ENCODE data around the gene VPS13D.
A peak's percentile ranks its signal among the peaks of the same experiment; 100 is the strongest.

The VPS13D gene

DNA sequence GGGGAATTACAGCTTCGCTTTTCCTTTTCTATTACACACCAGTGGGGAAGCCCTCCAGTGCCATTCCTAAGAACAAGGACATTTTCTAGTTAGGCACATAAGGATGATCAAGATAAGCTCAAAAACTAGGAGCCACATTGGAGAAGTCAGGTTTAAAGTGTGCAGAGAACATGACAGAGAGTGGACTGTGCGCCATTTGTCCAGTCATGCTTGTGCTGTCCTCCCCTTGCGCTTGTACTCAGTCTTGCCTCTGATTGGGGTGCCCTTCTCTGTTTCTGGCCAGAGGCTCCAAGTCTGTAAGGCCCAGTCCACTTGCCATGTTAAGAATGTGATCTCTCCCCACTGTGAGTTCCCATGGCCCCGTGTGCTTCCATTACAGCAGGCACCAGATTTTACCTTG is 198.5 kb downstream of the VPS13D start:
- DNase-seq (ENCODE audit: low spot score), result no peak

DNA sequence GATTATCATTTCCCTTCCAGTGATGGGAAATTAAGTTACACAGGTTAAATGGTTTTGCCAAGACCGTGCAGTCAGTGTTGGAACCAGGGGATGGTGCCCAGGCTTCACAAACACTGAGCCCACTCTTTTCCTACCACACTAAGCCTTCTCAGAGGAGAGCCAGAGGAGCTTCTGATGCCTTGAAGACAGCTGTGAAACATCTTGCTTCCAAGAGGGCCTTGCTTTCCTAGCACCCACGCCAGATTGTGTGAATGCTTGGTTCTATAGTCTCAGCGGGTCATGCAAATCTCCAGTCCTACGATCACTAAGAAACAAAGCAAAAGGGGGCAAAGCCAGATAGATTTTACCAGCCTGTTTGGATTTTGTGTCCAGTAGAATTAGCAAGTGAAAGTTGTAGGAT is 200.7 kb downstream of the VPS13D start:
- no peak for DNase-seq (ENCODE audit: low spot score)

- no peak for DNase-seq (ENCODE audit: low spot score)
These were observed 203.1 kb downstream of the VPS13D start for GRCh38 chr1:12432897-12433296.

GRCh38 chr1:12433323-12434053 is 203.7 kb downstream of the VPS13D start:
- no peak for DNase-seq (ENCODE audit: low spot score)

GRCh38 chr1:12434174-12434573 is 204.3 kb downstream of the VPS13D start:
- DNase-seq (ENCODE audit: low spot score), result no peak

GRCh38 chr1:12434686-12435085 is 204.9 kb downstream of the VPS13D start:
- DNase-seq (ENCODE audit: low spot score), result no peak

GRCh38 chr1:12435639-12436344 is 206.0 kb downstream of the VPS13D start:
- DNase-seq (ENCODE audit: low spot score), result no peak

- no peak for DNase-seq (ENCODE audit: low spot score)
These were observed 206.5 kb downstream of the VPS13D start for GRCh38 chr1:12436345-12436658.

- no peak for DNase-seq (ENCODE audit: low spot score)
These were observed 207.2 kb downstream of the VPS13D start for GRCh38 chr1:12436817-12437599.

DNA sequence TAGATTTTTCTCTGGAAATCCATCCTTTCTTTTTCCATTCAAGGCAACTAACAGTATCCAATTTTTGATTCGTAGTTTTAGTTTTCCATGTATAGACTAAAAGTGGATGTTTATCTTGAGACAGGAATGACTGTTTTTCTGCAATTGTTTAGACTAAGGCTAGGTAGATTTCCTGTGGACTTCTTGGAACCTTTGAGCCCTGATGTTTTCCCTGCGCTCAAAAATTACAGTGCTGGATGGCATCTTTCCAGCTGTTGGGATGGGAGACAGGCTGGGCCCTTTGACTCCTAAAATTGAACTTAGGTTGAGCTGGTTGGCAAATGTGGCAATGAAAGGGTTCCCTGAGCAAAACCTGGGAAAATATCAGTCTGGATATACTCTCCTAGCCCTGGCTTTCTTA is 207.8 kb downstream of the VPS13D start:
- DNase-seq (ENCODE audit: low spot score), result no peak

DNA sequence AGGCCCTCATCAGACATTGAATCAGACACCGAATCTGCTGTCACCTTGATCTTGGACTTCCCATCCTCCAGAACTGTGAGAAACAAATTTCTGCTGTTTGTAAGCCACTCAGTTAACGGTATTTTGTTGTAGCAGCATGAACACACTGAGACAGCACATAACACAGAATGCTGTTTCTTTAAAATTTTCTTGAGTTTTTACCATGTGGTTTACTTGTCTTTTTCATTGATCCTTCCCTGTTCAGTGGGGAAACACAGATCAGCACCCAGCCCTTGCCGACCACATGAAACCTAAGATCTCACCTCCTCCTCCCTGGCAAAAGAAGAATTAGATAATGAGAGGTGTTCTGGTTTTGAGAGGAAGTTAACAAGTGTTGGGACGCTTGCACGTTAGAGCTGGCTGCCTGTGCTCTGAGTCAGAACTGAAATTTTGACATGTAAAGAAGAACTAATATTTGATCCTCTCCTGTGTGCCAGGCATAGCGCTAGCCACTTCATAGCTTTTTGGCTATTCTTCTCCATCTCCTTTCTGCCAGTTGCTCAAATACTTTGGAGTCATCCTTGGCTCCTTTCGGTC is 208.6 kb downstream of the VPS13D start:
- no peak for DNase-seq (ENCODE audit: low spot score)

GRCh38 chr1:12439073-12439472 is 209.2 kb downstream of the VPS13D start:
- no peak for DNase-seq (ENCODE audit: low spot score)

DNA sequence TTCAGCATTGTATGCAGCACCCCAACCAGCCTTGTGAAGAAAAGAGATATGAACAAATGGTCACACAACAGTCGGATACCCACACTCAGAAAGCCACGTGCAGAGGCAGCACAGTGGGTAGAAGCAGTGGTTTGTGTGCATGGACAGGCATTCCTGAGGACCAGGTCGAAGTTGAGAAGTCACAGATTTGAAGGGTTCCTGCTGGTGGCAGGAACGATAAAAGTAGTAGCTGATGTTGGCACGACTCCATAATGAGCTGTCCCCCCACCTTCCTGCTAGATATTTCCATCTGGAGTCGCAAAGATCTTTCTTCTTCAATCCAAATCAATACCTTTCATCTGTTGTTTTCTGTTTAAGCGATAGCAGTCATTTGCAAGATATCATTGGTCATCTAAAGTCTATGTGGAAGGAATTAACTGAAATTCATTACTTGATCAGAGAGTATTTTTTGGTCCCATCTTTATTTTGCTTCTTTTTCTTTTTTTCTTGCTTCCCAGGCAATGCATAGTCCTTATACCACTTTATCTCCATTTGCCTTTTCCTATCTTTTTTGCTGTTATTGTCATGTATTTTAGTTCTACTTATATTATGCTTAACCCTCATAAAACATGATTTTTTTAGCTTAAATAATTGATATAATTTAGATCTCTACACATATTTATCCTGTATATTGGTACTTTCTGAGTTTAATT is 211.7 kb downstream of the VPS13D start:
- DNase-seq (ENCODE audit: low spot score), result peak; percentile 37

DNA sequence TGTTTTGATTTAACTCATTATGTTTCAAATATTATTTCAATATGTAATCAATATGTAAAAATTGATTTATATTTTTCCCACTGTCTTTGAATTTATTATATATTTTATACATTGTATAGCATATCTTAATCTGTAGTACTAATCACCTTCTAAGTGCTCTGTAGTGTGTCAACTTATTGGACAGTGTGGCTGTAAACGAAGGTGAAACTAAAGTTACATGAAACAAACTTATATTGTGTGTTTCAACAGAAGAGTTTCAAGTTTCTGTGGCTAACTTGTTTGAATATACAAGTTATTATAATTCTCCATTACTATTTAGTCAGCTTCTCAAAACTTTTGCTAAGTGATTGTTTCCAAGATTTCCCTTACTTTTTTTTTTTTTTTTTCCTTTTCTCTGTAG is 212.4 kb downstream of the VPS13D start:
- no peak for DNase-seq (ENCODE audit: low spot score)

GRCh38 chr1:12443151-12443550 is 213.3 kb downstream of the VPS13D start:
- no peak for DNase-seq (ENCODE audit: low spot score)

- no peak for DNase-seq (ENCODE audit: low spot score)
These were observed 214.6 kb downstream of the VPS13D start for GRCh38 chr1:12444329-12444841.

- DNase-seq (ENCODE audit: low spot score), result no peak
These were observed 215.4 kb downstream of the VPS13D start for GRCh38 chr1:12445257-12445656.

GRCh38 chr1:12446593-12446992 is 216.8 kb downstream of the VPS13D start:
- no peak for DNase-seq (ENCODE audit: low spot score)

DNA sequence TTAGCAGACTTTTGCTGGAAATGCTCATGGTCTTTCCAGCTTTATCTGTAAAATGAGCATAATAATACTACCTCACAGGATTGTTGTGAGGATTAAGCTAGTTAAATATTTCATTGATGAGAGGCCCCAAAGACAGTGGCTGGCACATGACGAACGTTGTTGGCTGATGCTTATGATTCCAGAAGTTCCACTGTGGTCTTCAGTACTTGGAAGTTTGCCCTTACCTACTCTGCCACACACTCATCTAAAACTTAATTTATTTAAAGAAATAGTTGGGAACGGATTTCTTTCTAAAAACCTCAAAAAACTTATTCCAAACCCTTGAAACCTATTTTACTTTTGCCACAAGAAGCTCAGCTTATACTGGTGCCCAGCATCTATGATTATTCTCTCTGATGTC is 217.5 kb downstream of the VPS13D start:
- no peak for DNase-seq (ENCODE audit: low spot score)

DNA sequence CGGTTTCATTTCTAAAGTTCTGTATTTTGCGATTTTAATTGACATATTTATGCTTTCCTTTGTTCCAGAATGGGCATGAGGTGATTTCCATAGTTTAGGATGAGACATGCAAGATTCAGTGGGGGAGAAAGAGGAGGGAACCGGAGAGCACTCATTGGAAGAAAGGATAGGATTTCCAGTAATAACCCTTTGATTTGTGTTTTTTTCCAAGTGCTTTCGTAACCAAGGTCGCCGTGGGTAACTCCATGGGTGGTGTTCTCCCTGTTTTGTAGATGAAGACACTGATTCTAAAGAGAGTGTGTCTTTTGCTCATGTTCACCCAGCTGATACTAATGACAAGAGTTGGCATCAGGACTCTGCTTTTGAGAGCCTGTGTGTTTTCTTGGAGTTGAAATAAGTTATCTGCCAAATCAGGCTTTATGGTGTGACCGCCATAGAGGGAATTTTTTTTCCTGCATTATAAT is 218.1 kb downstream of the VPS13D start:
- DNase-seq (ENCODE audit: low spot score), result no peak

DNA sequence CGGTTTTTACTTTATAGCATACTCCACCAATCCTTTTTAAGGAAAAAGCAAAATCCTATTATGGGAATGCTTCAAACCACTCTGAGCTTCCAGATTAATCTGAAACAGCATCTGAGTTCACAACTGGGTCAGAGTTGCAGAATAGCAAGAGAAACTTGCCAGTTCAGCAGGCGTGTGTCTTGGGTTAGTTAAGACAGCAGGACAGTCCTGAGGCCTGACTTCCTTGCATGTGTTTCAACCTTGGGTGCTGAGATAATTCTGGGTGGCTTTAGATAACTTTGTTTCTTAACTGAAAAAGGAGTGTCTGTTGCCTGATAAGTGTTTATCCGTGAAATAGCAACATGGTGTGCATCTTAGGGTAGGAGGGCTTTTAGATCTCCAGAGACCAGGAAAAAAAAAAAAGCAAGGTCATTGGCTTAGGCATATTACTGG is 218.9 kb downstream of the VPS13D start:
- peak; percentile 74 for DNase-seq (ENCODE audit: low spot score)

All from hematopoietic multipotent progenitor cell treated with erythropoietin and hydrocortisone succinate and interleukin-3 and kit ligand, for 15 days (in vitro differentiated cells).